Brain pericyte (primary cell): ENCODE data around the gene TNFRSF4.
"Not testable (repeated sequence)": the region's sequence is repeated elsewhere in the genome, so short reads cannot be mapped to it uniquely, and the experiment has no call there.

Experiments used
- DNase-seq: peaks from one replicate; pipeline ENCODE4 v3.0.0-alpha.2; 2012; ENCODE audit warnings: low read depth, low spot score

Gene TNFRSF4

DNA sequence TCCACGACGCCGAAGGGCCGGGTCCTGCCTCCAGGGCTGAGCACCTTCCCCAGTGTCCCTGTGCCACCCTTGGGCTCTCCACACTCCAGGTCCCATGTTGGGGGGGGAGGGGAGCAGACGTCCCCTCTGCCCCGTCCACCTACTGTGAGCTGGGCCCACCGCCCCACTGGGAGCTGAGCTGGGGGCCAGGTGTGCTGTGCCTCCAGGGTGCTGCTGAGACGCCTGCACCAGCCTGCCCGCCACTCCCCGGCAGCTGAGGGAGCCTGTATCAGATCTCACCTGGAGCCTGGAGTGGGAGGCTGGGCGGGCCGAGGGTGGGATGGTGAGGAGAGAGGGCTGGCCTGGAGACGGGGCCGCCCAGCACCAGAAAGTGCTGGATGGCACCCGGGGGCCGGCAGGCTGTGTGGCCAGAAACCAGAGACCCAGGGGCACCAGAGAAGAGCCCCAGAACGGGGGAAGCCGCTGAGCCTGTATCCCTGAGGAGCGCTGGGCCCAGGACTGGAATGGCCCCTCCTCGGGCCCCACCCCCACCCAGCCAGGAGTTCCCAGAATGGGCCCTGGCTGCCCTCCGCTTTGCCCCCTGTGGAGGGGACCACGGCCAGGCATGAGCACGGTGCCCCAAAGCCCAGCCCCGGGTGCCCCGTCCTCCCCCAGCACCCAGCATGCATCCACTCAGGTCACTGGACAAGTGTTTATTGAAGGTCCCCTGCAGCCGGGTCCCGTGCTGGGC lies 11.0 kb downstream of the TNFRSF4 start:
- DNase-seq: no peak

DNA sequence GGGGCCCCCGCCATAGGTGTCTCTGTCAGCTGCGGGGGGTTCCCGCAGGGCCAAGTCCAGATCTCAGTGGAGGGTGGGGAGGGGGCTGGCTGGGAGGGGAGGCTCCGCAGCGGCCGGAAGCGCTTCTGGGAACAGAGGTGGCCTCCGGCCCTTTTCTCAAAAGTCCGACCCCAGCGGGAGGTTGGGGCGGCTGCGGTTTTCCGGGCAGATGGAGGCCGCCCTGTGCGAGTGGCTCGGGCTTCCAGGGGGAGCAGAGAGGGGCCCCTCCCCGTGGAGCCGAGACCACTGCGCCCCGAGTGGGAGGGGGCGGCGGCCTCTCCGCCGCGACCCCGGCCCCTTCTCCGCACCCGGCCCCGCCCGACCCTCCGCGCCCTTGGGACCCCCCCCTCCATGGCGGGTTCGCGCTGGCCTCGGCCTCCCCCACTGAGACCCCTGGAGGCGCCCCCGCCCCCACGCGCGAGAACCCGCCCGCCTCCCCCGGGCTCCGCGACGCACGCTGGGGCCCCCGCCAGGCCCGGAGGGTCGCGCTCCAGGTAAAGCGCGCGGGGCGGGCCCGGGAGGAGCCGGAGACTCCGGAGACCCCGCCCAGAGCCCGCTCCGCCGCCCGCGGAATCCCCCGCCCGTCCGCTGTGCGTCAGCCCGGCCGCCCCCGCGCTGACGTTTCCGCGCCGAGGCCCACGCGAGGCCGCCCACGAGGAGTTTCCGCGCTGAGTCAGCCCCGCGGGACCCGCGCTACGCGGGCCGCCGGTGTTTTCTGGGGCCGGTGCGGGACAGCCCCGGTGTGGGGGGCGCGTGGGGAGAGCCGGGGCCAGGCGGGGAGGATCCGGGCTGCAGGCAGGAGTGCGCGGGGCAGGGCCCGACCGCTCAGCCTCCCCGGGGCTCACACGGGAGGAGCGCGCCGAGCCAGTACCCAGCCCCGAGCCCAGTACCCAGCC lies 12.8 kb downstream of the TNFRSF4 start:
- no peak for DNase-seq

DNA sequence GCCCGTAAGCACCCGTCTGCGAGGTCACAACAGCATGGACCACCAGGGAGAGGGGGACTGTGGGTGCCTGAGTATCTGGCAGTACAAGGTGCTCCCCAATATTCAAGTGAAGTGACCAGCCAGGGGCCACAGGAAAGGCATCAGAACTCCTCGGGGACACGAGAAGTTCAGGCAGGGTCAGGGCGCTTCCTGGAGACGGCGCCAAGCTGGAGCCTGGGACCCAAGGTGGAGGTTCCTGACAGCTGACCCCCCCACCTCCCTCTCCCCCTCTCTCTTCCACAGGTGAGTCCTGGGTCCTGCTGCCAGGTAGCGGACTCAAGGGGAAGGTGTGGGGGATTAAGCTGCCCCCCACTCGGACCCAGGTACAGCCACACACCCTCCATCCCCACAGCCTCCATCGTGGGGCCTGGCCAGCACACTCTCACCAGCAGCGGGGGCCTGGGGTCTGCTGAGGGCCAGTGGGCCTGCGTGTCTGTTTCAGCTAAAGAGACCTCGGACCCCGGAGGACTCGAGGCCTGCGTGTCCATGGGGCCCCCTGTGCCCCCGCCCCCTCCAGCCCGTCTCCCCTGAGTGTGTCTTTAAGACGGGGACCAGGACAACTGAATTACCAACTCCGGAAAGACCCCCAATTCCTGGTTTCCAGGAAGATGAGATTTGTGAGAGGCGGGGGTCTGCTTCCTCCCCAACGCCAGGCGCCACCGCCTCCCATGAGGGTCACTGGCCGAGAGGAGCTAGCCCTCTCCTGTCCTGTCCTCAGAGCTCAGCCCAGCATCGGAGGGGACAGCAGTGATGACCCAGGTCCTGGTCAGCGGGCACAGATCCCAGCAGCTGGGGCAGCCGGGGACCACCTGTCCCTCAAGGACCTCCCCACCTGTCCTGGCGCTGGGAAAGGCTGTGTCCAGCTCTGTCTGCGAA lies 13.7 kb downstream of the TNFRSF4 start:
- DNase-seq: no peak

DNA sequence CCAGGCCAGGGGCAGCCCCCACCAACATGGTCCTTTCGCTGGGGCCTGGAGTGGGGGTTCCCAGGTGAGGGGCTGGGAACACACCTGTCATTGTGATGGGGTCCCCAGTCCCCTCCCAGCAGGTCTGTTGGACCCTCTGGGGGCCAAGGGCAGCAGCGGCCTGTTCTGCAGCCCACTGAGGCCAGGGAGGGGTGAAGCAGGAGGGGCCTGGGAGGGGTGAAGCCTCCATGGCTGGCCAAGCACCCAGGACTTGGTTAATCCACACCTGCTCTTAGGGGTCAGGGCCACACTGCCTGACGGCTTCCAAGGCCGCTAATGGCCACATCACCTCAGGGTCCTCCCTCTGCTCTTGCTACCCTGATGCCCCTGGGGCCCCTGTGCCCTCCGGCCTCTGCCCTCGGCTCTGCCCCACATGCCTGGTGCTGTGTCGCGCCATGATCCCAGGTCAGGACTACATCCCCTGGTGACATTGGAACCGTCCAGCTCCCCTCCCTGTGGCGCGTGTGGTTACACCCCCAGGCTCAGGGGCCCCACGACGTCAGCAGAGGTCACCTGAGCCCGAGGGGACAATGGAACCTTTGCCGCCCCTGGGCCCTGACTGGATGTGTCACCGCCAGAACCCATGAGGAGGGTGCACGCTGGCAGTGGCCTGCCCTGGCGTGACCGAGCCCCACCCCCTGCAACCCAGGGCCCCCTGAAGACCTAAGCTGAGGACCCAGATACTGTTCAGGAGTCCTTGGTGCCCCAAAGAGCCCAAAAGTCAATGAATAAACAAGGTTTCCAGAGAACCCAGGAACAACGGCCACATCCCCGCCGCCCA lies 14.6 kb downstream of the TNFRSF4 start:
- no peak for DNase-seq

DNA sequence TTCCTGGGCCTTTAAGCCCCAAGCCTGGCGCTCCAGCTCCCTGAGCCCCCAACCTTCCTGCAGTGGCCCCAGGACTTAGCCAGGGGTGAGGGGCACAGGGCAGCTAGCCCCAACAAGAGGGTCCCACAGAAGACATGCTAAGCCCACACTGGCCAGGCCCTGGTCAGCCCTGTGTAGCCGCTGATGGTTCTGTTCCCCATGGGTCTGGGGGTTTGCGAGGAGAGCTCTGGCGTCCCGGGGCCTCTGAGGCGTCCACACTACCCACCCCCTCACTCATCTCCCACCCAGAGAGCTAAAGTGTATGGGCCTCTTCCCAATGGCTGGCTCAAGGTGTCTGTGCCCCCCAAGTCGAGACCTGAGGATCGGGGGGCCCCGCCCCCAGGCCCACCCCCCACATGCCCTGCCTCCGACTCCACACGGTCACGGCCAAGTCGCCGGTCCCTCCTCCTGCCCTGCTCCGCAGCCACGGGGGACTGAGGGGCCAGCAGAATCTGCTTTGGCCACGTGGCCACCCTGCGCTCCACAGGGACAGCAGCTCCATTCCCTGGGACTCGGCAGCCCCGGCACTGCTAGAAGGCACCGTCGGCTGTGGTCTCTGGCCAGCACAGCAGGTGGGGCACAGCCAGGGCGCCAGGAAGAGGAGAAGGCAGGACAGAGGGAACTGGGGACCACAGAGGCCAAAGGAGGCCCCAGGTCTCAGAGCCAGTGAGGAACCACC lies 15.4 kb downstream of the TNFRSF4 start:
- DNase-seq: no peak

DNA sequence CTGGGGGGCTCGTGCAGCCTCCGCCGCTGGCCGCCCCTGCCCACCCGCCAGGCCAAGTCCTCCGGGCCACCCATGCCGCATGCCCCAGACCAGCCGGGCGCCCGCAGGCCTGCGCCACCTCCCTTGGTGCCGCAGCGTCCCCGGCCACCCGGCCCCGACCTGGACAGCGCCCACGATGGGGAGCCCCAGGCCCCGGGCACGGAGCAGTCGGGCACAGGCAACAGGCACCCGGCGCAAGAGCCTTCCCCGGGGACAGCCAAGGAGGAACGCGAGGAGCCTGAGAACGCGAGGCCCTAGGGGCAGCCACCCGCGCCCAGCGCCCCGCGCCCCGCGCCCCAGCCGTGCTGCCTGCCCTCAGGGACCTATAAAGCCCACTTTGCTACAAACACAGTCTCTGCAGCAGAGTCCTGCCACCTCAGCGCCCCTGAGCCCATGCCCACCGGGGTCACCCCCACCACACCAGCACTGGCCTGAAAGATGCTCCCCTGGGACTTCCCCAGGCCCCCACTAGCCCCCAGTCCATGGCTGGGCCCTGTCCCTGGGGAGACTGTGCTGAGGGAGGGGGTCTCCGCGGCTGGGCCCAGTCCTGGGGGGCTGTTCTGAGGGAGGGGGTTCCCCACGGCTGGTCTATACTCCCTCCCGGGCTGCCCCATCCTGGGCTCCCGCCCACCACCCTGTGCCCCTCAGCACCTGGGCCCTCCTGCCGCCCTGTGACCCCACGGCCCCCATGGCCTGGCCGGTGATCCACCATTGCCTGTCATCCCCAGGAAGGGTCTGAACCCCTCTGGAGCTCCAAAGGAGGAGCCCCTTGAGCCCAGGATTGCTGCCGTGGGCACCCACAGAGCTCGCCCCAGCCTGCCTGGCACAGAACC lies 16.2 kb downstream of the TNFRSF4 start:
- DNase-seq: no peak

DNA sequence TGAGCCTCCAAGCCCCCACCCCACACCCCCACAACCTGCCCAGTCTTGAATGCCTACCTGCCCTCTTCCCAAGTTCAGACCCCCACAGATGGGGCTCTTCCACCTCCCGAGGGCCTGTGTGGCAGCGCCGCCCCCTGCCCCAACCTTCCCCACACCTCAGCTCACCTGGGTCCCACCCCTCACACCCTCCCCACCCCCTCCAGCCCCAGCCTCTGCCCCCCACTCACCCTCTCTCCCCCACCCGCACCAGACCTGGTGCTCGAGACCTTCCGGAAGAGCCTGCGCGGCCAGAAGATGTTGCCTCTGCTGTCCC lies 16.8 kb downstream of the TNFRSF4 start:
- DNase-seq: no peak

DNA sequence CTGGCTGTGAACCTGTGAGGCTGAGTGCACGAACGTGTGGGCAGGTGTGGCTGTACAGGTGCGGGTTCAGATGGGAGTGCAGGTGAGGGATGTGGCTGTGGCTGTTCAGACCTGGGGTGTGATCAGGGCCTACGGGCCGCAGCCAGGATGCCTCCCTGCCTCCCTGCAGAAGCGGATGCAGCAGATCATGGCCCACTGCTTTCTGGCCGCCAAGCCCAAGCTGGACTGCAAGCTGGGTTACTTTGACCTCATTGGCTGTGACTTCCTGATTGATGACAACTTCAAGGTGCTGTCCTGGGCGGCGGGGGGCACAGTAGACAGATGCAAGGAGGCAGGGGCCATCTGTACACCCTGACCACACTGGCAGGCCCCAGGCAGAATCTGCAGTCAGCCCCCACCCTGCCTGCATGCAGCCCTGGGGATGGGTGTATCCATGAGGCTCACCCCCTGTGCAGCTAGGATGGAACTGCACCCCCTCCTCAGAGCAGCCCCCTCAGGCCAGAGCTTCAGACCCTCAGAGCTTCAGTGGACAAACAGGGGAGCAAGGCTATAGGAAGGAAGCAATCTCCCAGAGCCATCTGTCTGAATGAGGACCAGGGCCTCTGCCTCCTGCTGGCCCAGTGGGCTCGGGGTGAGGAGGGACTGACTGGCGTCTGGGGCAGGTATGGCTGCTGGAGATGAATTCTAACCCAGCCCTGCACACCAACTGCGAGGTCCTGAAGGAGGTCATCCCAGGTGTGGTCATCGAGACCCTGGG lies 17.3 kb downstream of the TNFRSF4 start:
- no peak for DNase-seq

DNA sequence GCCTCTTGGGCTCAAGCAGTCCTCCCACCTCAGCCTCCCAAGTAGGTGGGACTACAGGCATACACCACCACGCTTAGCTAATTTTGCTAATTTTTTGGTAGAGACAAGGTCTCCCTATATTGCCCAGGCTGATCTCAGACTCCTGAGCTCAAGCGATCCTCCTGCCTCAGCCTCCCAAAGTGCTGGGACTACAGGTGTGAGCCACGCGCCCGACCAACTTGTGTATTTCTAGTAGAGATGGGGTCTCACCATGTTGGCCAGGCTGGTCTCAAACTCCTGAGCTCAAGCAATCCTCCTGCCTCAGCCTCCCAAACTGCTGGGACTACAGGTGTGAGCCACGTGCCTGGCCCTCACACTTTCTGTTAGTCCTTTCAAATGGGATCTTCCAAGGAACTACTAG lies 18.2 kb downstream of the TNFRSF4 start:
- not testable (repeated sequence) for DNase-seq

DNA sequence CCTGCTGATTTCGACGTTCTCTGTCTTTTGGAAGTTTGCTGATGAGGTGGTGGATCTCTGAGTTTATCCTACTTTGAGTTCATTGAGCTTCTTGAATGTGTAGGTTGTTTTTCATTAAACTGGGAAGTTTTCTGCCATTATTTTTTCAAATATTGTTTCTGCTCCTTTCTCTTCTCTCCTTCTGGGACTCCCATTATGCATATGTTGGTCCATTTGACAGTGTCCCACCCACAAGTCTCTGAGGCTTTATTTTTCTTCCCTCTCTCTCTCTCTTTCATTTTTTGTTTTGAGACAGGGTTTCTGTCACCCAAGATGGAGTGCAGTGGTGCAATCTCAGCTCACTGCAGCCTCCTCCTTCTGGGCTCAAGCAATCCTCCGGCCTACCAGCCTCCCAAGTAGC lies 19.2 kb downstream of the TNFRSF4 start:
- DNase-seq: no peak

DNA sequence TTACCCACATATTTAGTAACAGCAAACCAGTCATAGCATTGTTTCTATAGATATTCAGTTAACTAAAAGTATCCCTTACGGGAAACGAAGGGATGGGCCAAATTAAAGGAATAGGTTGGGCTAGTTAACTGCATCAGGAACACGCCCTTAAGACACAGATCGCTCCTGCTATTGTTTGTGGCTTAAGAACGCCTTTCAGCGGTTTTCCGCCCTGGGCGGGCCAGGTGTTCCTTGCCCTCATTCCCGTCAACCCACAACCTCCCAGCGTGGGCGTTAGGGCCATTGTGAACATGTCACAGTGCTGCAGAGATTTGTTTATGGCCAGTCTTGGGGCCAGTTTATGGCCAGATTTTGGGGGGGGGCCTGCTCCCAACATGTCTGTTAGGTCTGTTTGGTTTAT lies 22.2 kb downstream of the TNFRSF4 start:
- DNase-seq: no peak

DNA sequence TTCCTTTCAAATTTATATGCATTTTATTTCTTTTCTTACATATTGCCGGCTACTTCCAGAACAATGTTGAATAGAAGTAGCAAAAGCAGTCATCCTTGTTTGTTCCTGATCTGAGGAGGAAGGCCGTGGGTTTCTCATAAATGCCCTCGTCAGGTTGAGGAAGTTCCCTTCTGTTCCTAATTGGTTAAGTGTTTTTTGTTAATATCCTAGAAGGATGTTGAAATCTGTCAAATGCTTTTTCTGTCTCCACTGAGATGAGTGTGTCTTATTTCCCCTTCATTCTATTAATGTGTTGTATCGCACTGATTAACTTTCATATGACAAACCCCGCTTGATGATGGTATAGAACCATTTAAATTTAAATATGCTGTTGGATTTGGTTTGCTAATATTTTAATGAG lies 24.8 kb downstream of the TNFRSF4 start:
- no peak for DNase-seq

DNA sequence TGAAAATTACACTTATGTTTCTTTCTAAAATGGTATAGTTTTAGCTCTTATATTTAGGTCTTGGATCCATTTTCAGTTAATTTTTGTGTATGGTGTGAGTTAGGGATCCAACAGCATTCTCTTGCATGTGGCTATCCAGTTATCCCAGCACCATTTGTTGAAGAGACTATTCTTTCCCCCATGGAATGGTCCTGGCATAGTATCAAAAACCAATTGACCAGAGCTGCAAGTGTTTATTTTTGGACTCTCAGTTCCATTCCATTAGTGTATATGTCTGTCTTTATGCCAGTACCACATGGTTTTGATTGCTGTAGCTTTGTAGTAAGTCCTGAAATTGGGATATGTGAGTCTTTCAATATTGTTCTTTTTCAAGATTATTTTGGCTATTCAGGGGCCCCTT lies 26.0 kb downstream of the TNFRSF4 start:
- no peak for DNase-seq

DNA sequence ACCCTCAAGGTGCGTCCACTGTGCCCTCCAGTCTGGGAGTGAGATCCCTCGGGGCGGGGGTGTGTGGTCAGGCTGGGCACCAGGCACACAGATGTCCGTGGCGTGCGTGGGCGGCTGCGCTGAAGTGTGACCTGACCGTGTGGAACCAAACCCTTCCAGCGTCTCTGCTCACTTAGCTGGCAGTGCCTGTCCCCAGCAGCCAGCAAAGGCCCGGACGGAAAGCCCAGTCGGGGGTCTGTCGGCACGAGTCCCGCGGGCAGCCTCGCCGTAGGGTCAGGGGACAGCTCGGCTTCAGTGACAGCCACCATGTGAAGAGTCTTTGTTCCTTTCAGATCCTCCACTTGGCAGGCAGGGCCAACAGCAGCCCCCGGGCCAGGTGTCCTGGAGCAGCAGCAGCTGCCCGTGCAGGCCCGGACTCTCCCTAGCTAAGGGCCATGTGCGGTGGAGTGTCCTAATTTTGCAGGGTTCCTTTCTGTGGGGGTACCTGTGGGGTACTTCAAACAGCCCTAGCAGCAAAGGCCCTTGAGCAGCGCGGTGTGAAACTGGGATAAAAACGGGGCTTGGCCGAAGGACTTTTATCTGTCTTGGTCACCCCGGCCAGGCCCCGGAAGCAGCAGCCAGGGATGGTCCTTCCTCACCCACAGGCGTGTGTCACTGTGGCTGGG lies 28.7 kb downstream of the TNFRSF4 start:
- DNase-seq: no peak

DNA sequence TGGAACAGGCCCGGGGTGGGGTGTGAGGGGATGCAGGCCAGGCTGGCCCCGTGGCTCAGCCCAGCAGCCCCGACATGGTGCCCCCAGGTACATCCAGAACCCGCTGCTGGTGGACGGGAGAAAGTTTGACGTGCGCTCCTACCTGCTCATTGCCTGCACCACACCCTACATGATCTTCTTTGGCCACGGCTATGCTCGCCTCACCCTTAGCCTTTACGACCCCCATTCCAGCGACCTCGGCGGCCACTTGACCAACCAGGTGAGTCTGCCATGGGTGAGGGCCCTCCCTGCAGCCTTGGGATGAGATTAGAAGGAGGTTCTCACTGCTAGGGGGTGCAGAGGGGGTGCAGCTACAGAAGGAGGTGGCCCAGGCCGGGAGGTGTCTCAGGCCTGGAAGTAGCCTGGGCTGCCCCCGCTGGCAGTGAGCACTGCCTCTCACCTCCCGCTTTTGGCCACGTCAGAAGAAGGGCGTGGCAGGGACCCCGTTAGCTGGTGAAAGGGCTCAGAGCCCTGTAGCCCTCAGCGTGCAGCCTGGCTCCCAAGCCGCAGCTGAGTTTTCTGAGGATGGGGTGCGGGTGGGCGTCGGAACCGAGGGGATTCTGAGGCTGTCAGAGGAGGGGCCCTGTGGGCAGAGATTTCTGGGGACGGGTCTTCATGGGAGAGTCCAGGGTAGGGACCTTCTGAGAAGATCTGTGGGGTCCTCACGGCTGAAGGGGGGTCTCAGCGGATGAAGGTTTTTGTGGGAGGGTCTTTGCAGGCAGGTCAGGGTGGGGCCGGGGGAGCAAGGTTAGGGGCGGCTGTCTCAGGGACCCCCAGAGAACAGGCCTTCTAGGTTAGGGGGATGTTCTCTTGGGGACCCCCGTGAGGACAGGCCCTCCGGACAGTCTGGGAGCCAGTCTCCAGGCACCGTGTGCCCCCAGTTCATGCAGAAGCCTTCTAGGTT lies 29.8 kb downstream of the TNFRSF4 start:
- no peak for DNase-seq

DNA sequence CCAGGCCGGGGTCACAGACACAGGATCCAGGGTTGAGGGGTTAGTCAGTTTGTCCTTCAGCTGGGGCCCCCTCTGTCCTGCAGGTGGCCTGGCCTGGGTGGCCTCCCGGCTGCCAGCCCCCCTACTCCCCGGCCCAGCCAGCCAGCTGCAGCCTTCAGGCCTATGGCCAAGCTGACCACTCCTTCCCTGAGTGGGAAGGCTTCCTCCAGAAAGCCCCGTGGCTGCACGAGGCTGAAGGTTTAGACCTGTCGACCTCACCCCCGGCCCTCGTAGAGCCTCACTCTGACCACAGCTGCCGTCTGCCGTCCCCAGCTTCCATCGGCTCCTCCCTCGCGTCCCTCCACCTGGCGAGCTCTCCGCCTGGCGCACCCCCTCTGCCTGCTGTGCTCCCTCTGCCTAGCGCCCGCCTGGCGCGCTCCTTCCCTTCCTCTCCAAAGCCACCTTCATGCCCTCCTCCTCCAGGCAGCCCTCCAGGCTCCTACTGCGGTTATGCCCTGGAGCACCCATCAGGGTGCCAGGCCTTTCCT lies 30.7 kb downstream of the TNFRSF4 start:
- no peak for DNase-seq
